Smooth muscle cell (in vitro differentiated cells): Measurements from ENCODE around the gene MYL3. TPM values are rescaled to one million over a fixed set of nuclear protein-coding genes. Genes with fewer than 3 reads are reported as not detected.

Source experiments
- DNase-seq: peaks from one replicate; lab custom pipeline; 2025; ENCODE audit not compliant: unreplicated experiment; lab: John Stamatoyannopoulos, UW
- H2AFZ ChIP-seq: fragments of 200-600 bp; sonication (generic); 2 replicates; pipeline ENCODE4 v1.6.0; 2016; ENCODE audit warnings: antibody characterized with exemption, low read depth, mild to moderate bottlenecking
- H3F3A ChIP-seq: fragments of 200-600 bp; sonication (generic); 2 replicates; pipeline ENCODE4 v1.6.0; 2017; ENCODE audit warnings: antibody characterized with exemption, low read depth
- H3K27ac ChIP-seq: fragments of 200-600 bp; sonication (generic); 2 replicates; pipeline ENCODE4 v1.5.1; 2016; ENCODE audit warnings: low read depth, mild to moderate bottlenecking
- H3K27me3 ChIP-seq: fragments of 200-600 bp; sonication (generic); 2 replicates; pipeline ENCODE4 v1.6.1; 2016; ENCODE audit warnings: low read depth, mild to moderate bottlenecking
- H3K36me3 ChIP-seq: fragments of 200-600 bp; sonication (generic); 2 replicates; pipeline ENCODE4 v1.5.1; 2016; ENCODE audit warnings: low read depth
- H3K4me1 ChIP-seq: fragments of 200-600 bp; sonication (generic); 2 replicates; pipeline ENCODE4 v1.5.1; 2016; ENCODE audit warnings: low read depth
- H3K4me2 ChIP-seq: fragments of 200-600 bp; sonication (generic); 2 replicates; pipeline ENCODE4 v1.6.0; 2016; ENCODE audit warnings: mild to moderate bottlenecking
- H3K4me3 ChIP-seq: fragments of 200-600 bp; sonication (generic); 2 replicates; pipeline ENCODE4 v1.5.1; 2016; ENCODE audit warnings: mild to moderate bottlenecking
- H3K79me2 ChIP-seq: fragments of 200-600 bp; sonication (generic); 2 replicates; pipeline ENCODE4 v1.6.0; 2016; ENCODE audit warnings: low read depth, mild to moderate bottlenecking
- H3K9ac ChIP-seq: fragments of 200-600 bp; sonication (generic); 2 replicates; pipeline ENCODE4 v1.6.0; 2016; ENCODE audit warnings: low read depth
- H3K9me3 ChIP-seq: fragments of 200-600 bp; sonication (generic); replicated peaks from 2 replicates; pipeline ENCODE4 v1.5.1; 2016; ENCODE audit warnings: low read depth
- H4K20me1 ChIP-seq: fragments of 200-600 bp; sonication (generic); 2 replicates; pipeline ENCODE4 v1.6.0; 2016; ENCODE audit warnings: low read depth
- WGBS: methylation state at CpG from one replicate; pipeline ENCODE4 v1.1.7; 2016; ENCODE audit warnings: low lambda C conversion rate; 5-methylcytosine and 5-hydroxymethylcytosine counted together
- polyA plus RNA-seq: library from polyadenylated mRNA; unstranded; fragments of >200 nt; fragmentation: Nextera tagmentation; extraction: Ambion mirVana; gene quantifications from 2 replicates; pipeline ENCODE4 v1.2.1, GENCODE V29; 2016
- total RNA-seq: library from RNA; depleted of rRNA; stranded (reverse); fragments of >200 nt; gene quantifications from 2 replicates; pipeline ENCODE4 v1.2.3, GENCODE V29; 2014
- TF ChIP-seq, protein P1 (sequence below): fragments of 200-600 bp; sonication (generic); IDR thresholded peaks from 2 replicates; pipeline ENCODE4 v1.5.1; 2017; ENCODE audit warnings: borderline replicate concordance, mild to moderate bottlenecking, antibody characterized with exemption; ENCODE audit not compliant: insufficient read depth, poor library complexity, severe bottlenecking

The MYL3 gene
- total and polyA plus RNA-seq, 2 experiments from 2014 or later: 8.4 to 25.6 TPM

DNA sequence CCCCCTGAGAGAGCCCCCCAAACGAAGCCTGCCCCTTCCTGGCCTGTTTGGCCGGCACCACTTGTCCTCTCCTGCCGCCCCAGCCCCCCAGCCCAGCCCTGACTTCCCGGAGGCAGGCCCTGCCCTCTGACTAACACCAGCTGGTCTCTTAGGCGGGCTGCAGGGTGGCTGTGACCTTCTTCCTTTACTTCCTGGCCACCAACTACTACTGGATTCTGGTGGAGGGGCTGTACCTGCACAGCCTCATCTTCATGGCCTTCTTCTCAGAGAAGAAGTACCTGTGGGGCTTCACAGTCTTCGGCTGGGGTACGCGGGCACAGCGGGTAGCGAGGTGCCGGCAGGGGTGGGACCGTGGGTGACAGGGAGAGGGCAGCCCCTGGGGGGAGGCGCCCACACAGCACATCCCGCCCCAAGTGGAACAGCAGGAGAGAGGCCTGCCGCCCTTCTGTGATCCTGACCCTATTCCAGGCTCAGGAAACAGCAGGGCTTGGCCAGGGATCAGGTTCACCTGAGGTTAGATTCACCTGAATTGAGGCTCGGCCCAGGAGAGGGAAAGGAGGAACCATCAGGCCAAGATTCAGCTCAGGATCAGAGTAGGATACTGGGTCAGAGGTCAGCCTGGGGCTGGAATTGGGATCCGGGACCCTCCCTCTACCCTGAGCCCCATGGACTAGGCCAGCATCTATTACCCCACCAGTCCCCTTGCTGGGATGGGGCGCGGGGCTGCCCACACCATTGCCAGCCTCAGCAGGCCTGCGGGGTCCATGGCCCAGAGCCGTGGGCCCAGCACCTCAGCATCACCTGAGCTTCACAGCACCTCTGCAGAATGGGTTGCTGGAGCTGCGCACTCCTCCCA, 36.1 kb upstream of the MYL3 start:
- DNase-seq: no peak
- Histone ChIP-seq H3F3A (no peaks in the 10 kb centered on the region), H3K4me1 (no peaks in the 10 kb centered on the region), H3K4me3 (no peak overlapping the region), H3K9me3 (no peaks in the 10 kb centered on the region), H2AFZ (no peak overlapping the region), H3K9ac (no peak overlapping the region), H3K27ac (no peak overlapping the region), H3K4me2 (no peak overlapping the region), H3K79me2 (no peaks in the 10 kb centered on the region), H4K20me1 (no peaks in the 10 kb centered on the region), H3K36me3 (no peaks in the 10 kb centered on the region), H3K27me3 (no peaks in the 10 kb centered on the region)
- TF ChIP-seq, protein P1, sequence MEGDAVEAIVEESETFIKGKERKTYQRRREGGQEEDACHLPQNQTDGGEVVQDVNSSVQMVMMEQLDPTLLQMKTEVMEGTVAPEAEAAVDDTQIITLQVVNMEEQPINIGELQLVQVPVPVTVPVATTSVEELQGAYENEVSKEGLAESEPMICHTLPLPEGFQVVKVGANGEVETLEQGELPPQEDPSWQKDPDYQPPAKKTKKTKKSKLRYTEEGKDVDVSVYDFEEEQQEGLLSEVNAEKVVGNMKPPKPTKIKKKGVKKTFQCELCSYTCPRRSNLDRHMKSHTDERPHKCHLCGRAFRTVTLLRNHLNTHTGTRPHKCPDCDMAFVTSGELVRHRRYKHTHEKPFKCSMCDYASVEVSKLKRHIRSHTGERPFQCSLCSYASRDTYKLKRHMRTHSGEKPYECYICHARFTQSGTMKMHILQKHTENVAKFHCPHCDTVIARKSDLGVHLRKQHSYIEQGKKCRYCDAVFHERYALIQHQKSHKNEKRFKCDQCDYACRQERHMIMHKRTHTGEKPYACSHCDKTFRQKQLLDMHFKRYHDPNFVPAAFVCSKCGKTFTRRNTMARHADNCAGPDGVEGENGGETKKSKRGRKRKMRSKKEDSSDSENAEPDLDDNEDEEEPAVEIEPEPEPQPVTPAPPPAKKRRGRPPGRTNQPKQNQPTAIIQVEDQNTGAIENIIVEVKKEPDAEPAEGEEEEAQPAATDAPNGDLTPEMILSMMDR: no peak
- 91% methylated on average over 22 of the region's 22 CpGs for WGBS

DNA sequence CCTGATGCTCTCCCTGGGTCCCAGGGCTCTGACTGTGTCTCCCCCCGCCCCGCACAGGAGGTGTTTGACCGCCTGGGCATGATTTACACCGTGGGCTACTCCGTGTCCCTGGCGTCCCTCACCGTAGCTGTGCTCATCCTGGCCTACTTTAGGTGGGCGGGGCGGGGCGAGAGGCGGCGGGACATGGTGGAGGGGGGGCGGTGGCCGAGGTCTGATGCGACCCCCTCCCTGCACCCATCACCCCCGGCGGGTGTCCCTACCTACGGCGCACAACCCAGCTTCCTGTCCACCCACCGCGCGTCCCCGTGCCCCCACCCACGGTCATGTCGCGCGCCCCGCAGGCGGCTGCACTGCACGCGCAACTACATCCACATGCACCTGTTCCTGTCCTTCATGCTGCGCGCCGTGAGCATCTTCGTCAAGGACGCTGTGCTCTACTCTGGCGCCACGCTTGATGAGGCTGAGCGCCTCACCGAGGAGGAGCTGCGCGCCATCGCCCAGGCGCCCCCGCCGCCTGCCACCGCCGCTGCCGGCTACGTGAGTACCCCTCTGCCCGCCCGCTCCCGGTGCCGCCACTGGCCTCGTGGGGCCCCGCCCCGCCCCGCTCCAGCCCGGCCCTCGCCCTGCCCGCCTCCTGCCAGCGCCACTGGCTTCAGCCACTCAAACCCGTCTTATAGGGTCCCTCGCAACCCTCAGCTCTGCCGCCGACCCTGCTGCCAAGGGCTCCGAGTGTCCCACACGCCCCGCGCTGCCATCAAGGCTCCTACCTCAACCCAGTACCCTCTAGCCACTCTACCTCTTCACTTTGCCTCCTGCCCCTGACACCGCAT, 35.3 kb upstream of the MYL3 start:
- Histone ChIP-seq H3K4me2 (no peak overlapping the region), H3K9me3 (no peaks in the 10 kb centered on the region), H3K9ac (no peak overlapping the region), H3K27me3 (no peaks in the 10 kb centered on the region), H3K4me3 (no peak overlapping the region), H2AFZ (no peak overlapping the region), H3K4me1 (no peaks in the 10 kb centered on the region), H4K20me1 (peaks cover 3% of the 10 kb centered on the region), H3K36me3 (no peaks in the 10 kb centered on the region), H3K79me2 (no peaks in the 10 kb centered on the region), H3F3A (no peaks in the 10 kb centered on the region), H3K27ac (no peak overlapping the region)
- no peak for DNase-seq
- WGBS: 61% methylated on average over 22 of the region's 71 CpGs
- TF ChIP-seq, protein P1: no peak

DNA sequence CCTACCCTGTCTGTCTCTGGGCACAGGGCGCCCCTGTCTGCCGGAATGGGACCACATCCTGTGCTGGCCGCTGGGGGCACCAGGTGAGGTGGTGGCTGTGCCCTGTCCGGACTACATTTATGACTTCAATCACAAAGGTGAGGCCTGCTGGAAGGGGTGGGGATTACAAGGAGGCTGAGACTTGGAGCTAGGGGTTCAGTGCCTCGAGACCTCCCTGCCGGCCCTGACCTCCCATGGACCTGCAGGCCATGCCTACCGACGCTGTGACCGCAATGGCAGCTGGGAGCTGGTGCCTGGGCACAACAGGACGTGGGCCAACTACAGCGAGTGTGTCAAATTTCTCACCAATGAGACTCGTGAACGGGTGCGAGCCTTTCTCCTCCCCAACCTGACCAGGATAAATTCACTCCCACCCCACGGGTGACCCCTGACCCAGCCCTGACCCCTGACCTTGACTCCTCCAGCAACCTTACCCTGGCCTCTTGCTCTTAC, 34.6 kb upstream of the MYL3 start:
- no peak overlapping the region for H3K4me2 ChIP-seq
- H3K9me3 ChIP-seq: no peaks in the 10 kb centered on the region
- TF ChIP-seq, protein P1: no peak
- no peak overlapping the region for H3K9ac ChIP-seq
- H3F3A ChIP-seq: no peaks in the 10 kb centered on the region
- no peak overlapping the region for H2AFZ ChIP-seq
- no peaks in the 10 kb centered on the region for H3K79me2 ChIP-seq
- WGBS: 88% methylated on average over 14 of the region's 15 CpGs
- H3K4me3 ChIP-seq: no peak overlapping the region
- H3K27me3 ChIP-seq: no peaks in the 10 kb centered on the region
- H3K36me3 ChIP-seq: no peaks in the 10 kb centered on the region
- no peak overlapping the region for H3K27ac ChIP-seq
- H4K20me1 ChIP-seq: peaks cover 8% of the 10 kb centered on the region
- no peaks in the 10 kb centered on the region for H3K4me1 ChIP-seq
- DNase-seq: no peak
